ENCODE data around the gene PRKN. TPM values are rescaled to one million over a fixed set of nuclear protein-coding genes. Genes with fewer than 3 reads are reported as not detected.

Gene PRKN
- total RNA-seq, 4 donors from 2014 or later: 6.3 to 11.9 (median 9.5) TPM

DNA sequence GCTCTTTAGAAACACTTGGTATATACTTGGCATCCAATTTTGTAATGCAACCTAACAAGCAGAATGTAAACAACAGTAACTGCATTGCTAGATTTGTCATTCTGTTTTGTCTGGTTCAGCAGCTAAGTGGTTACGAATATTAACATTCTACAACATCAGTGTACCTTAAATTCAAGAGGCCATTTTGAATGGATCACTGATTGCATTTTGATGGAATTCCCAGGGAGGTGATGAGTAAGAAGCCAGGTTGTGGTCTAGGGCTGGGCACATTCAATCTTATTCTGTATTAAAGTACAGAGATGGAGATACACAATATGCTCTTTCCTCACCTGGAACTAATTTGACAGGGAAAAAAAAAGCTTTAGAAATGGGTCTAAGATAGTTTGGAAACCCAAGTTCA is 483.5 kb downstream of the PRKN start:
- no peak overlapping the region for H3K4me3 ChIP-seq (ENCODE audit: low read depth, poor library complexity, severe bottlenecking)
- TF ChIP-seq CTCF (IDR thresholded peaks at IDR 0.05) (no peak), POLR2A (IDR thresholded peaks at IDR 0.05) (no peak)
- DNase-seq (ENCODE audit: low spot score in 2 of 2): no peak
- 94 to 97% methylated on average over 1 of the region's 1 CpG for WGBS, 2 donors
- intact Hi-C loops (cut with DNase I; ENCODE audit: low total_unique reads): no loop called here

DNA sequence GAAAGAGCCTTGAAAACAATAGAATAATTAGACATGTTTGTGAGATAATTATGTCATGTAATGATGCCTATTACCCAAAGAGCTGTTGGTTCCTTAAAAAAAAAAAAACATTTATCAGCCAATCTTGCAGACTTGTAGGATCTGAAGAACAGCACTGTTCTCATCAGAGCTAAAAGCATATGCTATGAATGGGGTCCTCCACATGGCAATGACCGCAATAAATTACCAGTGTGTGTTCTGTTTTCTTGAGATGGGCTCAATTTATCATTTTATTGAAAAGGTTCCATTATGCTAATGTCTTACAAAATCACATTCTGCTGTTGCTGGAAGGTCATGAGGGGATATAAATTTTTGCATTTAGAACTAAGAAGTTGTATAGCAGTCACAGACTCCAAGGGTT is 484.7 kb downstream of the PRKN start:
- WGBS, 2 donors: 89 to 91% methylated on average over 1 of the region's 1 CpG
- H3K4me3 ChIP-seq (ENCODE audit: low read depth, poor library complexity, severe bottlenecking): no peak overlapping the region
- TF ChIP-seq POLR2A (IDR thresholded peaks at IDR 0.05) (no peak), CTCF (IDR thresholded peaks at IDR 0.05) (no peak)
- DNase-seq (ENCODE audit: low spot score in 2 of 2): no peak
- intact Hi-C loops (cut with DNase I; ENCODE audit: low total_unique reads): no loop called here

DNA sequence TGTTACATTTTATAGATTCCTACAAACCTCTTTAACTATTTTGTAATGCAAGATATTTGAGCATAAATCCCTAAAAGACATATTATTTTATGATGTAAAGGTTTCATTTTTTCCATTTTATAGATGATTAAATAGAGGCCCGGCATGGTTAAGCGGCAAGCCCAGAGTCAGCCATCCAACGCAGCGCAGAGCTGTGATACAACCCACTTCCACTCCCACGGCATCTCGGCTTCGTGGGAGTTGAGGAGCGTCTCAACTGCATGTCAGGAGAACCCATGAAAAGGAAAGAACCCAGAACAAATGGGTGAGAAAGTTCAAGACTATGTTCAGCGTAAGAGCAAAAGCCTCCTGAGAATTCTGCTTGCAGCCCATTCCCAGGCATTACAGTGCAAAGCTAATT is 488.2 kb downstream of the PRKN start:
- no peak for TF ChIP-seq CTCF (IDR thresholded peaks at IDR 0.05)
- TF ChIP-seq POLR2A (IDR thresholded peaks at IDR 0.05): no peak
- 92 to 98% methylated on average over 9 of the region's 9 CpGs for WGBS, 2 donors
- no peak overlapping the region for H3K4me3 ChIP-seq (ENCODE audit: low read depth, poor library complexity, severe bottlenecking)
- DNase-seq (ENCODE audit: low spot score in 2 of 2): no peak
- intact Hi-C loops (cut with DNase I; ENCODE audit: low total_unique reads): no loop called here

- intact Hi-C loops (cut with DNase I; ENCODE audit: low total_unique reads): no loop called here
- no peak for DNase-seq (ENCODE audit: low spot score in 2 of 2)
- TF ChIP-seq CTCF (IDR thresholded peaks at IDR 0.05) (no peak), POLR2A (IDR thresholded peaks at IDR 0.05) (no peak)
- 88 to 90% methylated on average over 8 of the region's 8 CpGs for WGBS, 2 donors
- H3K4me3 ChIP-seq (ENCODE audit: low read depth, poor library complexity, severe bottlenecking): no peak overlapping the region
Observed at GRCh38 chr6:162238675-162239074, 488.9 kb downstream of the PRKN start.

- intact Hi-C loops (cut with DNase I; ENCODE audit: low total_unique reads): no loop called here
- TF ChIP-seq POLR2A (IDR thresholded peaks at IDR 0.05) (no peak), CTCF (IDR thresholded peaks at IDR 0.05) (no peak)
- DNase-seq (ENCODE audit: low spot score in 2 of 2): no peak
- no peak overlapping the region for H3K4me3 ChIP-seq (ENCODE audit: low read depth, poor library complexity, severe bottlenecking)
- WGBS, 2 donors: 85 to 86% methylated on average over 1 of the region's 1 CpG
Observed at GRCh38 chr6:162237331-162237730, 490.2 kb downstream of the PRKN start.

- DNase-seq (ENCODE audit: low spot score in 2 of 2): no peak
- no peak for TF ChIP-seq CTCF (IDR thresholded peaks at IDR 0.05)
- no peak for TF ChIP-seq POLR2A (IDR thresholded peaks at IDR 0.05)
- no peak overlapping the region for H3K4me3 ChIP-seq (ENCODE audit: low read depth, poor library complexity, severe bottlenecking)
- WGBS, 2 donors: 77 to 81% methylated on average over 2 of the region's 2 CpGs
- intact Hi-C loops (cut with DNase I; ENCODE audit: low total_unique reads): no loop called here
Observed at GRCh38 chr6:162234631-162235030, 492.9 kb downstream of the PRKN start.
